Hematopoietic multipotent progenitor cell treated with erythropoietin and hydrocortisone succinate and interleukin-3 and kit ligand, for 8 days (in vitro differentiated cells): ENCODE data around the gene JAM3.
"Not testable (repeated sequence)": the region's sequence is repeated elsewhere in the genome, so short reads cannot be mapped to it uniquely, and the experiment has no call there.

ENCODE experiments used
- DNase-seq: peaks from one replicate; pipeline ENCODE4 v3.0.0-alpha.2; 2015

Gene JAM3

GRCh38 chr11:134063124-134063495 lies 5.8 kb upstream of the JAM3 start:
- DNase-seq = no peak

- no peak for DNase-seq
Measured at GRCh38 chr11:134063991-134064747, 4.7 kb upstream of the JAM3 start.

- DNase-seq = no peak
Measured at GRCh38 chr11:134065381-134065780, 3.5 kb upstream of the JAM3 start.

- DNase-seq = no peak
Measured at GRCh38 chr11:134066943-134067885, 1.7 kb upstream of the JAM3 start.

GRCh38 chr11:134069426-134070341 lies 812 bp downstream of the JAM3 start:
- DNase-seq = no peak

GRCh38 chr11:134070342-134070845 lies 1.5 kb downstream of the JAM3 start:
- no peak for DNase-seq

GRCh38 chr11:134071306-134071705 lies 2.4 kb downstream of the JAM3 start:
- no peak for DNase-seq

GRCh38 chr11:134071766-134072402 lies 3.0 kb downstream of the JAM3 start:
- DNase-seq = no peak

- DNase-seq = no peak
Measured at GRCh38 chr11:134072844-134073243, 4.0 kb downstream of the JAM3 start.

GRCh38 chr11:134074346-134074745 lies 5.5 kb downstream of the JAM3 start:
- DNase-seq = peak; percentile 12

GRCh38 chr11:134074766-134075165 lies 5.9 kb downstream of the JAM3 start:
- DNase-seq = no peak

- no peak for DNase-seq
Measured at GRCh38 chr11:134079317-134079716, 10.4 kb downstream of the JAM3 start.

GRCh38 chr11:134081258-134081657 lies 12.4 kb downstream of the JAM3 start:
- not testable (repeated sequence) for DNase-seq

GRCh38 chr11:134082990-134083389 lies 14.1 kb downstream of the JAM3 start:
- DNase-seq = no peak

- no peak for DNase-seq
Measured at GRCh38 chr11:134086376-134086775, 17.5 kb downstream of the JAM3 start.

GRCh38 chr11:134092006-134092405 lies 23.1 kb downstream of the JAM3 start:
- not testable (repeated sequence) for DNase-seq

- no peak for DNase-seq
Measured at GRCh38 chr11:134097166-134097565, 28.3 kb downstream of the JAM3 start.

GRCh38 chr11:134098566-134099184 lies 29.8 kb downstream of the JAM3 start:
- DNase-seq = peak; percentile 7

GRCh38 chr11:134100171-134100570 lies 31.3 kb downstream of the JAM3 start:
- DNase-seq = no peak

- DNase-seq = no peak
Measured at GRCh38 chr11:134101282-134101681, 32.4 kb downstream of the JAM3 start.

- DNase-seq = no peak
Measured at GRCh38 chr11:134110252-134110815, 41.5 kb downstream of the JAM3 start.
